Endothelial cell of umbilical vein (primary cell): ENCODE measurements around the gene CTIF. TPM values are rescaled to one million over a fixed set of nuclear protein-coding genes. Genes with fewer than 3 reads are reported as not detected.

Source experiments
- BruUV-seq: library from RNA; stranded (reverse); fragments of 400-500 nt; replicated peaks from 2 replicates; lab custom pipeline; 2021; lab: Mats Ljungman, UMichigan
- CTCF ChIA-PET: fragments of 300-600, 350-600 bp; sonication (Branson Sonifier 250); formaldehyde crosslinking; loops from one replicate; lab custom pipeline; 2021; ENCODE audit warnings: antibody characterized with exemption, inconsistent platforms; lab: Charles Lee
- POLR2A ChIA-PET: fragments of 300-600, 350-600 bp; sonication (Branson Sonifier 250); formaldehyde crosslinking; loops from one replicate; lab custom pipeline; 2021; ENCODE audit warnings: antibody characterized with exemption, inconsistent platforms; lab: Charles Lee
- DNase-seq: peaks from one replicate; pipeline ENCODE4 v3.0.0-alpha.2; 2011; ENCODE audit warnings: low read depth, low spot score
- FAIRE-seq: peaks from 2 replicates; lab custom pipeline; 2011; peaks lifted over from hg19 to GRCh38; lab: Jason Lieb, UNC
- H2AFZ ChIP-seq: 2 replicates; pipeline ENCODE4 v1.6.0; 2012; ENCODE audit warnings: low read depth, low read length, control low read depth, inconsistent platforms
- H3K27ac ChIP-seq: 2 replicates; pipeline ENCODE4 v1.5.1; 2011; ENCODE audit warnings: low read depth, mild to moderate bottlenecking, control low read depth, low read length, moderate library complexity; ENCODE audit not compliant: insufficient read depth
- H3K27me3 ChIP-seq, 2 experiments: 2 replicates each; pipeline versions ENCODE4 v1.6.0 to v1.6.1; 2011; ENCODE audit warnings: low read length in 2 of 2, mixed read lengths in 1 of 2; ENCODE audit not compliant: control insufficient read depth in 2 of 2, insufficient read depth in 2 of 2
- H3K36me3 ChIP-seq, 2 experiments: 2 replicates in 1 of 2; 3 replicates in 1 of 2; pipeline ENCODE4 v1.5.1; 2011; ENCODE audit warnings: low read length in 2 of 2, mild to moderate bottlenecking in 1 of 2, moderate library complexity in 1 of 2; ENCODE audit not compliant: control insufficient read depth in 2 of 2, insufficient read depth in 2 of 2; ENCODE audit errors: extremely low read depth in 1 of 2
- H3K4me1 ChIP-seq: 3 replicates; pipeline ENCODE4 v1.5.1; 2011; ENCODE audit warnings: mild to moderate bottlenecking, low read length; ENCODE audit not compliant: control insufficient read depth, insufficient read depth; ENCODE audit errors: extremely low read depth
- H3K4me2 ChIP-seq: 2 replicates; pipeline ENCODE4 v1.6.1; 2011; ENCODE audit warnings: low read length, control low read depth, mixed read lengths; ENCODE audit not compliant: insufficient read depth
- H3K4me3 ChIP-seq, 3 experiments: fragments of 200-600 bp in 1 of 3; sonication (generic), shearing (Covaris generic) in 1 of 3; replicated peaks in 1 of 3; 2 replicates each; pipeline ENCODE4 v1.5.1; 2011 to 2016; ENCODE audit warnings: control low read depth in 3 of 3, low read length in 3 of 3, mild to moderate bottlenecking in 2 of 3, inconsistent platforms in 1 of 3, low read depth in 1 of 3, moderate library complexity in 1 of 3; ENCODE audit not compliant: insufficient read depth in 1 of 3
- H3K79me2 ChIP-seq: 2 replicates; pipeline ENCODE4 v1.6.0; 2012; ENCODE audit warnings: low read length, inconsistent platforms; ENCODE audit not compliant: control insufficient read depth, insufficient read depth
- H3K9ac ChIP-seq: replicated peaks from 2 replicates; pipeline ENCODE3; 2011; ENCODE audit warnings: low read length, control low read depth; ENCODE audit not compliant: insufficient read depth; ENCODE audit errors: extremely low read depth
- H3K9me1 ChIP-seq: replicated peaks from 3 replicates; pipeline ENCODE4 v1.6.0; 2011; ENCODE audit warnings: mild to moderate bottlenecking, low read length; ENCODE audit not compliant: control insufficient read depth, insufficient read depth; ENCODE audit errors: extremely low read depth
- H3K9me3 ChIP-seq: replicated peaks from 2 replicates; pipeline ENCODE4 v1.5.1; 2012; ENCODE audit warnings: low read length, inconsistent platforms; ENCODE audit not compliant: control insufficient read depth, insufficient read depth
- H4K20me1 ChIP-seq: replicated peaks from 2 replicates; pipeline ENCODE3; 2011; ENCODE audit warnings: mild to moderate bottlenecking, low read length; ENCODE audit not compliant: control insufficient read depth, insufficient read depth; ENCODE audit errors: extremely low read depth
- CTCF ChIP-seq, 2 donors: IDR thresholded peaks; 1 replicate in 1 of 2; 2 replicates in 1 of 2; pipeline ENCODE4 v1.5.1; 2011; ENCODE audit warnings: low read length in 2 of 2, mild to moderate bottlenecking in 2 of 2, moderate library complexity in 2 of 2, control low read depth in 1 of 2, inconsistent platforms in 1 of 2, low read depth in 1 of 2; ENCODE audit not compliant: insufficient read depth in 1 of 2; ENCODE audit errors: extremely low read depth in 1 of 2
- EZH2 ChIP-seq: IDR thresholded peaks from 2 replicates; pipeline ENCODE4 v1.6.1; 2012; ENCODE audit warnings: borderline replicate concordance, low read depth, mild to moderate bottlenecking, moderate library complexity, low read length, inconsistent platforms; ENCODE audit not compliant: severe bottlenecking
- FOS ChIP-seq: IDR thresholded peaks from 2 replicates; pipeline ENCODE4 v1.6.1; 2011; ENCODE audit warnings: mild to moderate bottlenecking, low read length, moderate library complexity, borderline replicate concordance; ENCODE audit not compliant: insufficient read depth
- GATA2 ChIP-seq: IDR thresholded peaks from 2 replicates; pipeline ENCODE4 v1.7.0; 2011; ENCODE audit warnings: low read depth, mild to moderate bottlenecking, moderate library complexity, mixed read lengths, low read length; ENCODE audit not compliant: insufficient read length, insufficient read depth
- JUN ChIP-seq: IDR thresholded peaks from 2 replicates; pipeline ENCODE4 v1.6.1; 2011; ENCODE audit warnings: borderline replicate concordance, low read depth; ENCODE audit not compliant: insufficient read length, insufficient read depth
- MAX ChIP-seq: IDR thresholded peaks from 2 replicates; pipeline ENCODE4 v1.6.1; 2011; ENCODE audit not compliant: insufficient read depth, insufficient read length
- MYC ChIP-seq: IDR thresholded peaks from one replicate; pipeline ENCODE4 v1.6.1; 2011; ENCODE audit warnings: mild to moderate bottlenecking, low read depth, low read length
- POLR2A ChIP-seq: IDR thresholded peaks from 2 replicates; pipeline ENCODE4 v1.6.1; 2012; ENCODE audit warnings: low read depth, mild to moderate bottlenecking, control low read depth, low read length
- POLR2AphosphoS5 ChIP-seq: IDR thresholded peaks from 2 replicates; pipeline ENCODE4 v1.6.1; 2012; ENCODE audit warnings: low read depth, mild to moderate bottlenecking, control low read depth, low read length, moderate library complexity; ENCODE audit not compliant: insufficient read depth
- dilution Hi-C: fragments of 300-500 bp; cut with MboI; formaldehyde crosslinking; loops from one replicate; pipeline ENCODE4 v1.15.0; 2019; ENCODE audit warnings: low sequenced_read_pairs; ENCODE audit not compliant: extremely low pct_ligation_motif_present
- intact Hi-C: fragments of 100-400 bp; cut with micrococcal nuclease; formaldehyde crosslinking; loops from one replicate; pipeline ENCODE4 v1.10.0; 2022
- polyA plus RNA-seq, 4 experiments: library from polyadenylated mRNA; depleted of rRNA in 3 of 4; stranded (reverse) in 3 of 4; unstranded in 1 of 4; fragments of >200 nt; gene quantifications; 2 replicates each; pipeline versions ENCODE4 v1.2.1 to v1.2.3, GENCODE V29; 2011 to 2012; ENCODE audit warnings: missing spikeins in 1 of 4
- total RNA-seq: library from RNA; stranded (reverse); gene quantifications from 2 replicates; pipeline ENCODE4 v1.2.3, GENCODE V29; 2021

Gene CTIF
- total and polyA plus RNA-seq, 2 donors (not counting 3 experiments of a cell fraction or from before 2014, with no cell fraction given) = 20.9 to 57.7 TPM

- intact Hi-C loops = no loop called here
- no peaks in the 10 kb centered on the region for H3K27me3 ChIP-seq
- ChIA-PET POLR2A (no interaction called here), CTCF (no interaction called here)
- no peak overlapping the region for H3K27ac ChIP-seq
- dilution Hi-C loops = no loop called here
- DNase-seq (no peak), FAIRE-seq (no peak)
- no peak overlapping the region for H2AFZ ChIP-seq
- H4K20me1 ChIP-seq = no peaks in the 10 kb centered on the region
- peaks cover 6% of the 10 kb centered on the region for H3K4me1 ChIP-seq
- no TSS peak for BruUV-seq
- H3K79me2 ChIP-seq = no peaks in the 10 kb centered on the region
- H3K4me2 ChIP-seq = no peak overlapping the region
- no peak overlapping the region for H3K4me3 ChIP-seq
- TF ChIP-seq POLR2AphosphoS5 (no peak), FOS (no peak), MAX (no peak), POLR2A (no peak)
- no peaks in the 10 kb centered on the region for H3K9me1 ChIP-seq
- H3K36me3 ChIP-seq = no peaks in the 10 kb centered on the region
- no peaks in the 10 kb centered on the region for H3K9me3 ChIP-seq
- H3K9ac ChIP-seq = no peak overlapping the region
Measured at GRCh38 chr18:48877941-48878340, 339.1 kb downstream of the CTIF start.

DNA sequence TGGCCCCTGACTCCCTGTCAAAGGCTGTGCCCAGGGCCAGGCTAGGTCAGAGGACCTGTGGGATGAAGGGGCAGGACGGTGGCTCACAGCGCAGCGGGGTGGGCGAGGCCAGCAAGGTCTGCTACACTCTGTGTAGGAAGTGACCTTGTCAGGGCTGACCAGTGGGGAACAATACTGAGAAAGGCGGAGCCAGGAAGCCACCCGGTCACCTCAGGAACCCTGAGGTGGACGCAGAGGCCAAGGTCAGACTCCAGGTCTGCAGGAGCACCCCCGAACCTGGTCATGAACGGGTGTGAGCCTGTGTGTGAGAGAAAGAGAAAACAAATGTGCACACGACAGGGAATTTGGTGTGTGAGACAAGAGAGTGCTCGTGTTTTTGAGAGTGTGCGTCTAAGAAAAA is 339.6 kb downstream of the CTIF start:
- H3K27me3 ChIP-seq = no peaks in the 10 kb centered on the region
- dilution Hi-C loops = no loop called here
- DNase-seq (no peak), FAIRE-seq (no peak)
- no peak overlapping the region for H3K4me2 ChIP-seq
- H3K79me2 ChIP-seq = no peaks in the 10 kb centered on the region
- CTCF ChIA-PET = no interaction called here
- TF ChIP-seq MAX (no peak), POLR2A (no peak), POLR2AphosphoS5 (no peak), JUN (no peak), EZH2 (no peak), MYC (no peak), CTCF (IDR thresholded peaks at IDR 0.05; ENCODE audit: extremely low read depth in 1 of 2, insufficient read depth in 1 of 2, low read depth in 1 of 2, low read length in 2 of 2) (no peak), FOS (no peak), GATA2 (no peak)
- no peaks in the 10 kb centered on the region for H4K20me1 ChIP-seq
- no peak overlapping the region for H3K9ac ChIP-seq
- no peak overlapping the region for H3K27ac ChIP-seq
- no TSS peak for BruUV-seq
- H3K9me3 ChIP-seq = no peaks in the 10 kb centered on the region
- no peak overlapping the region for H3K4me3 ChIP-seq
- POLR2A ChIA-PET = no interaction called here
- H3K36me3 ChIP-seq = no peaks in the 10 kb centered on the region
- peaks cover under 1% of the 10 kb centered on the region for H3K4me1 ChIP-seq
- no peaks in the 10 kb centered on the region for H3K9me1 ChIP-seq
- H2AFZ ChIP-seq = no peak overlapping the region
- intact Hi-C loops = no loop called here
